Tibial artery (tissue), 4 donors: Measurements from ENCODE around the gene OR10A2.
"Not testable (repeated sequence)": the region's sequence is repeated elsewhere in the genome, so short reads cannot be mapped to it uniquely, and the experiment has no call there.

ENCODE experiments used
- DNase-seq, 2 donors: peaks; one replicate each; pipeline ENCODE4 v3.0.0-alpha.2; 2019
- H3K27ac ChIP-seq, 2 donors: fragments of 200-600 bp; sonication (generic) in 1 of 2; 1 replicate in 1 of 2; 2 replicates in 1 of 2; pipeline ENCODE4 v1.5.1; 2018 to 2019; ENCODE audit warnings: mild to moderate bottlenecking in 1 of 2
- H3K27me3 ChIP-seq, 2 donors: fragments of 200-600 bp; sonication (generic) in 1 of 2; one replicate each; pipeline versions ENCODE4 v1.5.1 to v1.6.0; 2016 to 2019
- H3K36me3 ChIP-seq, 3 donors: fragments of 200-600 bp; sonication (generic) in 2 of 3; one replicate each; pipeline ENCODE4 v1.5.1; 2016 to 2019; ENCODE audit warnings: mild to moderate bottlenecking in 2 of 3
- H3K4me1 ChIP-seq, 4 donors: fragments of 200-600 bp; sonication (generic) in 2 of 4; 1 replicate in 3 of 4; 2 replicates in 1 of 4; pipeline ENCODE4 v1.5.1; 2016 to 2019
- H3K4me3 ChIP-seq, 2 donors: fragments of 200-600 bp; sonication (generic) in 1 of 2; 1 replicate in 1 of 2; 2 replicates in 1 of 2; pipeline ENCODE4 v1.5.1; 2018 to 2019; ENCODE audit warnings: mild to moderate bottlenecking in 2 of 2
- H3K9me3 ChIP-seq, 3 donors: fragments of 200-600 bp; sonication (generic) in 1 of 3; one replicate each; pipeline ENCODE4 v1.5.1; 2016 to 2019
- intact Hi-C: fragments of 100-400 bp; cut with DNase I; formaldehyde crosslinking; loops from one replicate; pipeline ENCODE4 v1.15.0; 2023; ENCODE audit warnings: low total_unique reads
- TF ChIP-seq, protein P1 (sequence below), 2 experiments: fragments of 200-600 bp in 1 of 2; fragments of 450-650 bp in 1 of 2; IDR thresholded peaks; one replicate each; pipeline ENCODE4 v1.5.1; 2017 to 2019; ENCODE audit warnings: antibody characterized with exemption in 2 of 2, mild to moderate bottlenecking in 1 of 2, moderate library complexity in 1 of 2

OR10A2 gene

DNA sequence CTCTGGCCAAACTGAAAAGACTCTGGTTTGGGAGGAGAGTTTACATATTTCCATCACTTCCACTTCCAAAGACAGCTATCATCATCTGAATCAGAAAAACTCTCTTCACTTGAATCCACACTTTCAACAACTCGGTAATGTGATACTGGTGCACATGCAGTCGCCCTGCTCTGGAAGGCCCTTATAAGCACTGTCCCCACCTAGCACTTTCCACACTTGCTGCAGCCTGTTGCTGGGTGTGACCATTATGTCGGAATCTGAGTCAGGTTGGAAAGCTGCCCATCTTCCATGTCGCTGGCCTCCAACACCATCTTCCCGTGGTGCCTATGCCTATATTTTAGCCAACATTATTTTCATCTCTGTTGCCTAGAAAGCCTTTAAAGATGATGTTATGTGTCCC is 18.5 kb upstream of the OR10A2 start:
- TF ChIP-seq, protein P1, sequence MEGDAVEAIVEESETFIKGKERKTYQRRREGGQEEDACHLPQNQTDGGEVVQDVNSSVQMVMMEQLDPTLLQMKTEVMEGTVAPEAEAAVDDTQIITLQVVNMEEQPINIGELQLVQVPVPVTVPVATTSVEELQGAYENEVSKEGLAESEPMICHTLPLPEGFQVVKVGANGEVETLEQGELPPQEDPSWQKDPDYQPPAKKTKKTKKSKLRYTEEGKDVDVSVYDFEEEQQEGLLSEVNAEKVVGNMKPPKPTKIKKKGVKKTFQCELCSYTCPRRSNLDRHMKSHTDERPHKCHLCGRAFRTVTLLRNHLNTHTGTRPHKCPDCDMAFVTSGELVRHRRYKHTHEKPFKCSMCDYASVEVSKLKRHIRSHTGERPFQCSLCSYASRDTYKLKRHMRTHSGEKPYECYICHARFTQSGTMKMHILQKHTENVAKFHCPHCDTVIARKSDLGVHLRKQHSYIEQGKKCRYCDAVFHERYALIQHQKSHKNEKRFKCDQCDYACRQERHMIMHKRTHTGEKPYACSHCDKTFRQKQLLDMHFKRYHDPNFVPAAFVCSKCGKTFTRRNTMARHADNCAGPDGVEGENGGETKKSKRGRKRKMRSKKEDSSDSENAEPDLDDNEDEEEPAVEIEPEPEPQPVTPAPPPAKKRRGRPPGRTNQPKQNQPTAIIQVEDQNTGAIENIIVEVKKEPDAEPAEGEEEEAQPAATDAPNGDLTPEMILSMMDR (IDR thresholded peaks at IDR 0.05), result no peak
- H3K27ac ChIP-seq, result no peak overlapping the region

GRCh38 chr11:6845383-6845782 is 17.5 kb upstream of the OR10A2 start, which contains the start of gene OR10A5:
TSS of gene OR10A5 (plus strand) at chr11:6845683. CDS start at chr11:6845683, 0 bp downstream.
- Histone ChIP-seq H3K27me3 (no peaks in the 10 kb centered on the region), H3K4me1 (no peaks in the 10 kb centered on the region), H3K36me3 (no peaks in the 10 kb centered on the region), H3K27ac (no peak within 1 kb of the TSS), H3K4me3 (no peak within 1 kb of the TSS), H3K9me3 (no peaks in the 10 kb centered on the region)
- TF ChIP-seq, protein P1 (IDR thresholded peaks at IDR 0.05), result no peak
- no peak for DNase-seq
- intact Hi-C loops, result no loop called here

More for the DNA sequence above, 18.5 kb upstream of the OR10A2 start:
- Histone ChIP-seq H3K4me3 (no peak overlapping the region), H3K36me3 (no peaks in the 10 kb centered on the region), H3K27me3 (no peaks in the 10 kb centered on the region), H3K9me3 (no peaks in the 10 kb centered on the region), H3K4me1 (no peaks in the 10 kb centered on the region)
- no peak for DNase-seq
- intact Hi-C loops, result no loop called here

GRCh38 chr11:6850526-6850925 is 12.3 kb upstream of the OR10A2 start:
- TF ChIP-seq, protein P1 (IDR thresholded peaks at IDR 0.05), result no peak
- no peaks in the 10 kb centered on the region for H3K27me3 ChIP-seq
- no peaks in the 10 kb centered on the region for H3K4me1 ChIP-seq

DNA sequence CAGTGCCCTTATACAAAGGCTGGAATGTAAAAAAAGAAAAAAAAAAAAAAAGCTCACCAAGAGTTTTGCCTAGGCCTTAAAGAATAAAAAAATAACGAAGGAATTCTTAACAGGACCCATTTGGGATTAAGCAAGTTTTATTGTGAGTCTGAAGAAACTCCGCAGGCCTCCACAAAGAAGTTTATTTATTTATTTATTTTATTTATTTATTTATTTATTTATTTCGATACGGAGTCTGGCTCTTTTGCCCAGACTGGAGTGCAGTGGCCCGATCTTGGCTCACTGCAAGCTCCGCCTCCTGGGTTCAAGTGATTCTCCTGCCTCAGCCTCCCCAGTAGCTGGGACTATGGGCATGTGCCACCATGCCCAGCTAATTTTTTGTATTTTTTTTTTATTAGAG is 8.1 kb upstream of the OR10A2 start:
- H3K4me3 ChIP-seq, H3K9me3 ChIP-seq, H3K27ac ChIP-seq, H3K36me3 ChIP-seq, intact Hi-C loops, H3K4me1 ChIP-seq, DNase-seq, H3K27me3 ChIP-seq: not testable (repeated sequence)

More at GRCh38 chr11:6850526-6850925, 12.3 kb upstream of the OR10A2 start:
- intact Hi-C loops, result no loop called here
- no peak overlapping the region for H3K4me3 ChIP-seq
- no peak overlapping the region for H3K27ac ChIP-seq
- DNase-seq, result no peak
- H3K9me3 ChIP-seq, result no peaks in the 10 kb centered on the region
- no peaks in the 10 kb centered on the region for H3K36me3 ChIP-seq

GRCh38 chr11:6855971-6856541 is 6.8 kb upstream of the OR10A2 start:
- intact Hi-C loops, result no loop called here
- no peak overlapping the region for H3K27ac ChIP-seq

DNA sequence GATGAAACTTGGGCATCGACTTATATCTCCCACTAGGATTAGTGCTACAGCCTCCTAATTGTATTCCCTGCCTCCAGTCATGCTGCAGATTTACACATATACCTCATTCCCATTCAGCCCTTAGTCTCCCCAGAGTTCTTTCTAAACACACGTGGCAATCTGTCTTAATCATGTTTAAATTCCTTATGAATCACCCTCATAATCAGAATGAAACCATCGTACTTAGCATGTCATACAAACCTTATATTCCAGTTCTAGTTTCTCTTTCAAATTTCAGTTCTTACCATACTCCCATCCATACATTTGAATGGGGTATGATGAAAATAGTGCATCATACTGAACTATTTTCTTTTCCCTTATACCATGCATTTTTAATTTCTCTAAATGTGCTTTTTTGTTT is 6.0 kb upstream of the OR10A2 start:
- no peak overlapping the region for H3K27ac ChIP-seq
- intact Hi-C loops, result no loop called here
- H3K4me1 ChIP-seq, result no peaks in the 10 kb centered on the region
- no peaks in the 10 kb centered on the region for H3K36me3 ChIP-seq
- no peaks in the 10 kb centered on the region for H3K9me3 ChIP-seq
- TF ChIP-seq, protein P1 (IDR thresholded peaks at IDR 0.05), result no peak
- no peak overlapping the region for H3K4me3 ChIP-seq
- no peaks in the 10 kb centered on the region for H3K27me3 ChIP-seq
- no peak for DNase-seq

More at GRCh38 chr11:6855971-6856541, 6.8 kb upstream of the OR10A2 start:
- TF ChIP-seq, protein P1 (IDR thresholded peaks at IDR 0.05), result no peak
- no peak overlapping the region for H3K4me3 ChIP-seq
- no peaks in the 10 kb centered on the region for H3K27me3 ChIP-seq
- no peaks in the 10 kb centered on the region for H3K9me3 ChIP-seq
- no peaks in the 10 kb centered on the region for H3K36me3 ChIP-seq
- no peaks in the 10 kb centered on the region for H3K4me1 ChIP-seq
- no peak for DNase-seq
